H1 (cell line): ENCODE measurements around the gene FCGBP. TPM values are rescaled to one million over a fixed set of nuclear protein-coding genes. Genes with fewer than 3 reads are reported as not detected.

ENCODE experiments used
- NANOG ChIP-seq: IDR thresholded peaks from 2 replicates; pipeline ENCODE4 v1.6.1; 2011; ENCODE audit warnings: low read length, low read depth, mild to moderate bottlenecking, inconsistent platforms; ENCODE audit not compliant: insufficient read depth, poor library complexity, severe bottlenecking
- polyA plus RNA-seq, 7 experiments: library from polyadenylated mRNA; depleted of rRNA in 3 of 7; stranded (reverse) in 5 of 7; unstranded in 2 of 7; fragments of >200 nt in 5 of 7; fragments of 200-250 nt in 2 of 7; gene quantifications; 1 replicate in 5 of 7; 2 replicates in 1 of 7; 4 replicates in 1 of 7; pipeline versions ENCODE4 v1.2.1 to v1.2.3, GENCODE V29; 2011 to 2013; ENCODE audit warnings: missing spikeins in 2 of 7, mixed read lengths in 2 of 7
- total RNA-seq: library from RNA; stranded (reverse); fragmentation: NEBNext Ultra II Directional; extraction: Animal tissue kit (Norgen Biotek cat#: 25700); gene quantifications from 2 replicates; pipeline ENCODE4 v1.2.1, GENCODE V29; 2021

FCGBP gene
- total and polyA plus RNA-seq, 2 of the 8 experiments (the other 6 are each of a cell fraction or from before 2014, with no cell fraction given): 1.1 to 3.1 TPM

- TF ChIP-seq NANOG: no peak
Observed at GRCh38 chr19:39916236-39916635, 18.2 kb downstream of the FCGBP start (continued).
